Activated naive CD4-positive, alpha-beta T cell treated with anti-CD3 and anti-CD28 coated beads, Interleukin-2, amount 50 U/mL, for 24 hours (primary cell): ENCODE results near the gene NFATC2IP.
A peak's percentile ranks its signal among the peaks of the same experiment; 100 is the strongest.

Experiments
- H3K27ac Mint-ChIP-seq: one replicate; pipeline ENCODE4 v1.8.0; 2021; ENCODE audit warnings: mild to moderate bottlenecking, mixed read lengths
- H3K27me3 Mint-ChIP-seq: one replicate; pipeline ENCODE4 v1.8.0; 2021; ENCODE audit warnings: mixed read lengths
- H3K36me3 Mint-ChIP-seq: one replicate; pipeline ENCODE4 v1.8.0; 2021; ENCODE audit warnings: mixed read lengths
- H3K4me1 Mint-ChIP-seq: one replicate; pipeline ENCODE4 v1.8.0; 2021; ENCODE audit warnings: mixed read lengths
- H3K4me3 Mint-ChIP-seq: one replicate; pipeline ENCODE4 v1.8.0; 2021; ENCODE audit warnings: mild to moderate bottlenecking, mixed read lengths
- H3K9me3 Mint-ChIP-seq: one replicate; pipeline ENCODE4 v1.8.0; 2021; ENCODE audit warnings: mixed read lengths

The NFATC2IP gene

DNA sequence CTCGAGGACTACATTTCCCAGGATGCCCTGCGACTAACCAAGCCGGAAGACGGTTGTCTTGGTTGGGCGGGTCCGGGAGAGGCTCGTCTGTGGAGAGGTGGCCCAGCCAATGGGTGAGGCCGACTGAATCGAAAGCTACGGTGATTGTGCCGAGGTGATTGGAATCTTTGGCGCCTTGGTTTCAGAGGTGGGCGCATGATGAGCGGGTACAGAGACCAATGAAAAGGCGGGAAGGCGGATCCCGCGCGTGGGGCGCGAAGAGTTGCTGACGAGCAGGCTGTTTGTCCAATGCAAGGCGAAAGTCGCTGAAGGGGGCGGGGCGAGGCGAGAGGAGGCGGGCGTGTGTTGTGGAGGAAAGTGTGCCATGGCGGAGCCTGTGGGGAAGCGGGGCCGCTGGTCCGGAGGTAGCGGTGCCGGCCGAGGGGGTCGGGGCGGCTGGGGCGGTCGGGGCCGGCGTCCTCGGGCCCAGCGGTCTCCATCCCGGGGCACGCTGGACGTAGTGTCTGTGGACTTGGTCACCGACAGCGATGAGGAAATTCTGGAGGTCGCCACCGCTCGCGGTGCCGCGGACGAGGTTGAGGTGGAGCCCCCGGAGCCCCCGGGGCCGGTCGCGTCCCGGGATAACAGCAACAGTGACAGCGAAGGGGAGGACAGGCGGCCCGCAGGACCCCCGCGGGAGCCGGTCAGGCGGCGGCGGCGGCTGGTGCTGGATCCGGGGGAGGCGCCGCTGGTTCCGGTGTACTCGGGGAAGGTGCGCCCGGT, at the start of gene NFATC2IP:
TSS of gene NFATC2IP (plus strand) at position 290 of the 762 bp plus-strand sequence. CDS start at position 365, 75 bp downstream.
- no peaks in the 10 kb centered on the region for H3K36me3 Mint-ChIP-seq
- H3K4me3 Mint-ChIP-seq = peak within 1 kb of the TSS; percentile 92
- H3K27me3 Mint-ChIP-seq = no peaks in the 10 kb centered on the region
- H3K9me3 Mint-ChIP-seq = no peaks in the 10 kb centered on the region
- peaks cover 39% of the 10 kb centered on the region for H3K4me1 Mint-ChIP-seq
- peak within 1 kb of the TSS; percentile 90 for H3K27ac Mint-ChIP-seq

DNA sequence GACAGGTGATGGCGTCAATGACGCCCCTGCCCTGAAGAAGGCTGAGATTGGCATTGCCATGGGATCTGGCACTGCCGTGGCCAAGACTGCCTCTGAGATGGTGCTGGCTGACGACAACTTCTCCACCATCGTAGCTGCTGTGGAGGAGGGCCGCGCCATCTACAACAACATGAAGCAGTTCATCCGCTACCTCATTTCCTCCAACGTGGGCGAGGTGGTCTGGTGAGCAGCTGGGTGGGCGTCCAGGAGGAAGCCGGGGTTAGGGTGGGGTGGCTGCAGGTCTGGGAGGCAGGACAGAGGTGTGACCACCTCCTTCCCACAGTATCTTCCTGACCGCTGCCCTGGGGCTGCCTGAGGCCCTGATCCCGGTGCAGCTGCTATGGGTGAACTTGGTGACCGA, 48.9 kb upstream of the NFATC2IP start:
- H3K27me3 Mint-ChIP-seq = no peaks in the 10 kb centered on the region
- no peak overlapping the region for H3K4me3 Mint-ChIP-seq
- no peak overlapping the region for H3K27ac Mint-ChIP-seq
- no peaks in the 10 kb centered on the region for H3K4me1 Mint-ChIP-seq
- no peaks in the 10 kb centered on the region for H3K9me3 Mint-ChIP-seq
- no peaks in the 10 kb centered on the region for H3K36me3 Mint-ChIP-seq

DNA sequence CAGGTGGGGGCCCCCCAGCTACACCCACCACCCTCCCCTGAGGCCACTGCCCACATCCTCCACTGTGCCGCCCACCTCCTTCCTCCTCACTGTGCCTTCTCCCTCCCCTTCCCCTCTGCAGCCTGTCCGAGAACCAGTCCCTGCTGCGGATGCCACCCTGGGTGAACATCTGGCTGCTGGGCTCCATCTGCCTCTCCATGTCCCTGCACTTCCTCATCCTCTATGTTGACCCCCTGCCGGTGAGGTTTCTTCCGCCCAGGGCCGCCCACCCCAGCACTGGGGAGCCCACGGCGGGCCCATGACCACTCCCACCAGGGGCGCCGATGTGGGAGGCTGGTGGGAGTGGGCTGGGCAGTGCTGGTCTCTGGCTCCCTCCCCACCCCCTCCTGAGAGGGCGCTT, 47.8 kb upstream of the NFATC2IP start:
- H3K4me3 Mint-ChIP-seq = no peak overlapping the region
- H3K36me3 Mint-ChIP-seq = no peaks in the 10 kb centered on the region
- H3K27ac Mint-ChIP-seq = no peak overlapping the region
- no peaks in the 10 kb centered on the region for H3K4me1 Mint-ChIP-seq
- H3K9me3 Mint-ChIP-seq = no peaks in the 10 kb centered on the region
- no peaks in the 10 kb centered on the region for H3K27me3 Mint-ChIP-seq

DNA sequence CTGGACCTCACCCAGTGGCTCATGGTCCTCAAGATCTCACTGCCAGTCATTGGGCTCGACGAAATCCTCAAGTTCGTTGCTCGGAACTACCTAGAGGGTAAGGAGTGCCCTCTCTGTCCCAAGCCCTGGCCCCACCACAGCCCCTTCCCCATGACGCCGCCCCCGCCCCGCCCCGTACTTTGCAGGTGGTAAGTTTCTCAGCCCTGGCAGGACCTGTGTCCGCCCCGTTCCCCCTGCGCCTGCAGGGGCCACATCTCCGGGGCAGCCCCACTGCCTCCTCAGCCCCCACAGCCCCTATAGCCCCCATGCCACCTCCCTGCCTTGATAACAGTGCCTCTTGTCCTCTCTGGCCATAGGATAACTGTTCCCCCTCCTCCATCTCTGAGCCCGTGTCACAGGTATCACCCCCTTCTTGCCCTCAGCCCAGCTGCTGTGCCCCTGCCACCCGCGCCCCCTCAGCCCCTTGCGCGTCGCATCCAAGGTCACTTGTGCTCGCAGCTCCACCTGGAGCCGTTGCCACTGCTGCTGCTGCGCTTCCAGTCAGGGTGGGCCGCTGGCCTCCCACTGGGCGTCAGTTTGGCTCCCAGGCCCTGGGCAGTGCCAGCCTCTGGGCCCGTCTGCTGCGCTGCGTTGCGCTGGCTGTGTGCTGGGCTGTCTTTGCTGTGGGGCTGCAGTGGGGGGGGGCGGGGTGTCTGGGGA, 47.2 kb upstream of the NFATC2IP start:
- Mint-ChIP-seq H3K9me3 (no peaks in the 10 kb centered on the region), H3K27me3 (no peaks in the 10 kb centered on the region), H3K4me1 (no peaks in the 10 kb centered on the region)

DNA sequence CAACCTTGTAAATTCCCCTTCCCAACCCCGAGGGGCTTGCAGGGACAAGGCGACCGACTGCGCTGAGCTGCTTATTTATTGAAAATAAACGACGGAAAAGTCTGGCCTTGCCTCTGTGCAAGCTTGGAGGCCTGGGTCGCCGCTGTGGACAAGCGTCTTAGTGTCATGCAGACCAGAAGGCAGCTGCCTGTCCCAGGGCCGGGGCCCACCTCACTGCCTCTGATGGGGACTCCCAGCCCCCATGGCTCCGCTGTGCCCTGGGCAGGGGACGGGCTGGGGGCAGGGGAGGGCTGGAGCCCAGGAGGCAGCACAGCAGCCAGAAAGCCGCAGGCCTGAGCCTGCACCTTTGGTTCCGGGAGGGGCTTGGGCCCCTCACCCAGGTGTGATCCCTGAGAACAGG, 46.4 kb upstream of the NFATC2IP start:
- Mint-ChIP-seq H3K36me3 (no peaks in the 10 kb centered on the region), H3K27ac (no peak overlapping the region), H3K9me3 (no peaks in the 10 kb centered on the region), H3K4me3 (no peak overlapping the region), H3K4me1 (no peaks in the 10 kb centered on the region), H3K27me3 (no peaks in the 10 kb centered on the region)

More for the DNA sequence above, 47.2 kb upstream of the NFATC2IP start:
- Mint-ChIP-seq H3K4me3 (no peak overlapping the region), H3K27ac (no peak overlapping the region), H3K36me3 (no peaks in the 10 kb centered on the region)

DNA sequence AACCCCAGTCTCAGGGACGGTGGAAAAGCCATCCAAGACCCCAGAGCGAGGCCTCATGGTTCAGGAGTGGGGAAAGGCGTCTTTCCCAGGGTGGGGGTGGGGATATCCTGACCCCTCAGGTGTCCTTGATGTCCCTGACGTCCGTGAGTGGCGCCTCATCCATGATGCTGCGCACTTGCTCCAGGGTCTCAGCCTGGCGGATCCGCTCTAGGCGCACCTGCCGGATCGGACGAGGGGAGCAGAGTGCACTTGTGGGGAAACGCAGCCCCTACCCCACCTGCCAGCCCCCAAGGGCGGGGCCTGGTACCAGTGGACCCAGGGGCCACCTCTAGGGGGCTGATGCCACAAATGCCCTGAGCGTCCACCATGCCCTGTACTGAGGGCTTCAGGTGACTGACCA, 45.9 kb upstream of the NFATC2IP start:
- Mint-ChIP-seq H3K36me3 (no peaks in the 10 kb centered on the region), H3K4me1 (no peaks in the 10 kb centered on the region), H3K27ac (no peak overlapping the region), H3K4me3 (no peak overlapping the region), H3K27me3 (no peaks in the 10 kb centered on the region), H3K9me3 (no peaks in the 10 kb centered on the region)

DNA sequence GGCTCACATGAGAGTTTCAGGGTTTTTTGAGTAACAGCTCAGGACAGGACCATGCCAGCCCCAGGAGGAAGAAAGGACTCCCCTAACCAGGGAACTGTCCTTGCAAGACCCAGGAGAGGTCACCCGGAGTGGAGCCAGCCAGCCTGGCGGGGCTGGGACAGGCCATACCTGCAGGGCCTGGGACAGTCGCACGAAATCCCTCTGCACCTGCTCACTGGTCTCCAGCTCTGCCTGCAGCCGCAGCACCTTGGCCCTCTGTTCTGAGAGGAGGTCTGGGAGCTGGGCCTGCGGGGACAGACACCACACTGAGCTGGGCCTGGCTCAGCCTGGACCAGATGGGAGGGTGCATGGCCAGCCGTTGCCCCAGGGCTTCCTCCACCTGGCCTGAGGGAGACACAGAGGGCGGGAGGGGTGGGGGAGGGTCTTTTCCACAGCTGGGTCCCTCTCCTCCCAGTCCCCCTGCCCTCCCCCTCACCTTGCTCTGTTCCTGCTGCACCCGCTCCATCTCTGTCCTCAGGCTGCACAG, 45.4 kb upstream of the NFATC2IP start:
- Mint-ChIP-seq H3K9me3 (no peaks in the 10 kb centered on the region), H3K27me3 (no peaks in the 10 kb centered on the region), H3K36me3 (no peaks in the 10 kb centered on the region), H3K4me1 (no peaks in the 10 kb centered on the region), H3K4me3 (no peak overlapping the region), H3K27ac (no peak overlapping the region)

DNA sequence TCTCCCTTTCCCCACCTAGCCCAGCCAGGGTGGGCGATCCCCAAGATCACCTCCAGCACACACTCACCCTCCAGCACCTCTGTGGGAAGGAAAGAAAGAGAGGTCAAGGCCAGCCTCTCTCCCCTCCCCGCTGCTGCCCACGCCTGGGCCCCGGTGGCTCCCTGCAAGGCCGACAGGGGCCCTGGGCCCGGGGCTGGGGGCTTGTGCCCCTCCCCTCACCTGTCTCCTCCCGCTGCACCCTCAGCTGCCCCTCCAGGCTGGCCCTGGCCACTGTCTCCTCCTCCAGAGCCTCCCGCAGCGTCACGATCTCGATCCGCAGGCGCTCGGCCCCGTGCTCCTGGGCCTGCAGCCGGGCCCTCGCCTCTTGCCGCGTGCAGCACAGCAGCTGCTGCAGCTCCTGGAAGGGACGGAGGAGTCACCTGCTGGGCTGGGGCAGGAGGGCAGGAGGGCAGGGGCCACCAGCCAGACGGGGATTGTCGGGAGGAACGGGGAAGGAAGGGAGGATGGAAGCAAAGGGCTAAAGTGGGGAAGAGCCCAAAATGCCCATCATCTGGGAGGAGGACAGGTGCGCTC, 44.9 kb upstream of the NFATC2IP start:
- no peaks in the 10 kb centered on the region for H3K27me3 Mint-ChIP-seq
- H3K27ac Mint-ChIP-seq = no peak overlapping the region
- no peaks in the 10 kb centered on the region for H3K4me1 Mint-ChIP-seq
- H3K36me3 Mint-ChIP-seq = no peaks in the 10 kb centered on the region
- H3K4me3 Mint-ChIP-seq = no peak overlapping the region
- no peaks in the 10 kb centered on the region for H3K9me3 Mint-ChIP-seq

DNA sequence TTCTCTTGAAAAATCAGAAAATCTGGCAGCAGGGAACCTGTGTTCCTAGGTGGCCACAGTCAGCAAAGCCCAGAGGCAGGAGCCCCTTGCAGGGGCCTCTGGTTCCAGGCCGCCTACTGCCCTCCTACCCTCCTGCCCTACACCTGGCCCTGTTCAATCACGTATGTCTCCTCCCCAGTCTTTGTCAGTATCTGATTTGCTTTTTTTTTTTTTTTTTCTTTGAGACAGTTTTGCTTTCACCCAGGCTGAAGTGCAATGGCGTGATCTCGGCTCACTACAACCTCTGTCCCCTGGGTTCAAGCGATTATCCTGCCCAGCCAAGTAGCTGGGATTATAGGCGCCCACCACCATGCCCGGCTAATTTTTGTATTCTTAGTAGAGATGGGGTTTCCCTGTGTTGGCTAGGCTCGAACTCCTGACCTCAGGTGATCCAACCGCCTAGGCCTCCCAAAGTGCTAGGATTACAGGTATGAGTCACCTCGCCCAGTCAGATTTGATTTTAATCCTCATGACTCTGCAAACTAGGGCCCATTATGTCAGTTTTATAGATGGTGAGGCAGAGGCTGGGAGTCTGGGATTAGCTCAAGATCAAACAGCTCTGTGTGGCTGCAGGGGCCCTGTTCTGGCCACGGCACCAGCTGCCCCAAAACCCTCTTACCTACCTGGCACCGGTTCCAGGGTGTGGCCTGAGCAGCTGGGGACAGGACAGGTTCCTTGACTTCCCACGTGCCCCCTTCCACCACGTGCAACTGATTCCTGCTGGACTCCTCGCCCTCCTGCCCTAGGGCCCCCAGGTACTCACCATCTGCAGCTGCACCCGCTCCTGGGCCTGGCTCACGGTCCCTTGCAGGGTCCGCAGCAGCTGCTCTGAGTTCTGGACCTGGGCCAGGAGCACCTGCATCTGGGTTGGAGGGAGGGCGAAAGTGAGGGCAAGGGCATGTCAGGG, 40.4 kb upstream of the NFATC2IP start:
- no peaks in the 10 kb centered on the region for H3K27me3 Mint-ChIP-seq
- no peak overlapping the region for H3K27ac Mint-ChIP-seq
- peaks cover 10% of the 10 kb centered on the region for H3K36me3 Mint-ChIP-seq
- H3K4me3 Mint-ChIP-seq = no peak overlapping the region
- no peaks in the 10 kb centered on the region for H3K9me3 Mint-ChIP-seq
- H3K4me1 Mint-ChIP-seq = no peaks in the 10 kb centered on the region

DNA sequence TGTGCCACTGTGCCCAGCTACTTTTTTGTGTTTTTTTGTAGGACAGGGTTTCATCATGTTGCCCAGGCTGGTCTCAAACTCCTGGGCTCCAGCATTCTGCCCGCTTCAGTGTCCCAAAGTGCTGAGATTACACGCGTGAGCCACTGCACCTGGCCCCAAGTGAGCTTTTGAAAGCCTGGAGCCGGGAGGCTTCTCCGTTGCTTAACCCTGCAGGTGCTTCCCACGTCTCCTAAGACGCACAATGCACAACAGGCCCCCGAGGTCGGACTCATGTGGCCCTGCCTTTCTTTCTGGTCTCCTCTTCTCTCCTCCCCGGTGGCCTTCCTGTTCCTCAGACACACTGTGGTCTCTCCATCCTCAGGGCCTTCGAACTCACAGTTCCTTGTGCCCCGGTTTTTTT, 38.2 kb upstream of the NFATC2IP start:
- Mint-ChIP-seq H3K27ac (no peak overlapping the region), H3K9me3 (no peaks in the 10 kb centered on the region), H3K27me3 (no peaks in the 10 kb centered on the region), H3K4me3 (no peak overlapping the region), H3K36me3 (peaks cover 14% of the 10 kb centered on the region), H3K4me1 (no peaks in the 10 kb centered on the region)

DNA sequence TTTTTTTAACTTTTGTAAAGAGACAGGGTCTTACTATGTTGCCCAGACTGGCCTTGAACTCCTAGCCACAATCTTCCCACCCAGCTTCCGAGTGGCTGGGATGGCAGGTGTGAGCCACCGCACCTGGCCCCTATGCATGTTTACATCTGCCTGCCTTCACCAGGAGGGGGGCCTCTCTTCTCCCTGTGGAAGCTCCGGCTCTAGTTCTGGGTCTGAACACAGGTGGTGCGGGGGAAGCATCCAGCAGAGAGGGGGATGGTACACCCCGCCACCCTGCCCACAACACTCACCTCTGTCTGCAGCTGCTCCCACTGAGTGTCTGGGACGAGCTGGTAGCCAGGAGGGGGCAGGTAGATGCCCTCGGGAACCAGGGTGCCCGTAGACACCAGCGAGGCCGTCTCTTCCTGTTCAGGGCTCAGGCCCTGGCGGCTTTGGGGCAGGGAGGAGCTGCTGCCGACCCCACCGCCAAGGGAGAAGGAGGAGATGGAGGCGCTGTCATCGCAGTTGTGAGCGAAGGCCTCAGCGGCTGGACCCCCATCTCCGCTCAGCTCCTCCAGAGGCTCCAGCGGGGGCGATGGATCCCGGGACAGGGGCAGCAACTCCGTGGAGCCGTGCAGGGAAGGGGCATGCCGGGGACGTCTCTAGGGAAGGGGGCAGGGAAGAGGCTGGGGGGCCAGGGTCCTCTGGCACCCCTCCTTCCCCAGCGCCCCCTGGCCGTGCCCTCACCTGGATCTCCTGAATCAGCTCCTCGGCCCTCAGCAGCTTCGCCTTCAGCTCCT, 36.6 kb upstream of the NFATC2IP start:
- Mint-ChIP-seq H3K36me3 (peaks cover 14% of the 10 kb centered on the region), H3K27me3 (no peaks in the 10 kb centered on the region)

DNA sequence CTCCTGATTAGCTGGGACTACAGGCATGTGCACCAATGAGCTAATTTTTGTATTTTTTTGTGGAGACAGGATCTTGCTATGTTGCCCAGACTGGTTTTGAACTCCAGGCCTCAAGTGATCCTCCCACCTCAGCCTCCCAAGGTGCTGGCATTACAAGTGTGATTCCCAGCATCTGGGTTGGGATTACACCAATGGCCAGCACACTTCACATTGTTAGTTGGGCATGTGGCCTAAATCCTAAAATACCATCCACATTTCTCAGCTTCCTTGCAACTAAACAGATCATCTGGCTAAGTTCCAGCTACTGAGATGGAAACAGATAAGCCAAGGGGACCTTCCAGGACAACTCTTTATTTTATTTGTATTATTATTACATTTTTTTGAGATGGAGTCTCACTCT, 35.6 kb upstream of the NFATC2IP start:
- no peaks in the 10 kb centered on the region for H3K27me3 Mint-ChIP-seq
- no peaks in the 10 kb centered on the region for H3K9me3 Mint-ChIP-seq
- H3K36me3 Mint-ChIP-seq = peaks cover 14% of the 10 kb centered on the region
- no peak overlapping the region for H3K4me3 Mint-ChIP-seq
- H3K27ac Mint-ChIP-seq = no peak overlapping the region
- no peaks in the 10 kb centered on the region for H3K4me1 Mint-ChIP-seq

More for the DNA sequence above, 36.6 kb upstream of the NFATC2IP start:
- H3K9me3 Mint-ChIP-seq = no peaks in the 10 kb centered on the region
- no peak overlapping the region for H3K4me3 Mint-ChIP-seq
- no peak overlapping the region for H3K27ac Mint-ChIP-seq
- no peaks in the 10 kb centered on the region for H3K4me1 Mint-ChIP-seq

DNA sequence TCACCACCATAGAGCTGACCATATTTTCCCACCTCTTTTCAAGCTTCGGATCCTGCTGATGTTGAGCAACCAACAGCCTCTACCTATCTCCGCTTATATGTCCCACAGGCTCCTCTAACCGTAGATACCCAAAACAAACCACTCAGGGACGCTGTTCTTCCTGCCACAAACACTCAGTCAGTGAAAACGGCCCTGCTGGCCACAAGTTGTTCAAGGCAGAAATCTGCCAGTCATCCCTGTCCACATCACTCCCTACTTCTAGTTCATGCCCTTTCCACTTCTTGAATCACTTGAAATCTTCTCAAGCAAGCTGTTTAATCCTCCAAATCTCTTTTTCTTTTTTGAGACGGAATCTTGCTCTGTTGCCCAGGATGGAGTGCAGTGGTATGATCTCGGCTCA, 33.6 kb upstream of the NFATC2IP start:
- no peak overlapping the region for H3K4me3 Mint-ChIP-seq
- no peak overlapping the region for H3K27ac Mint-ChIP-seq
- H3K27me3 Mint-ChIP-seq = no peaks in the 10 kb centered on the region
- H3K36me3 Mint-ChIP-seq = peaks cover 19% of the 10 kb centered on the region
- no peaks in the 10 kb centered on the region for H3K4me1 Mint-ChIP-seq
- H3K9me3 Mint-ChIP-seq = no peaks in the 10 kb centered on the region

DNA sequence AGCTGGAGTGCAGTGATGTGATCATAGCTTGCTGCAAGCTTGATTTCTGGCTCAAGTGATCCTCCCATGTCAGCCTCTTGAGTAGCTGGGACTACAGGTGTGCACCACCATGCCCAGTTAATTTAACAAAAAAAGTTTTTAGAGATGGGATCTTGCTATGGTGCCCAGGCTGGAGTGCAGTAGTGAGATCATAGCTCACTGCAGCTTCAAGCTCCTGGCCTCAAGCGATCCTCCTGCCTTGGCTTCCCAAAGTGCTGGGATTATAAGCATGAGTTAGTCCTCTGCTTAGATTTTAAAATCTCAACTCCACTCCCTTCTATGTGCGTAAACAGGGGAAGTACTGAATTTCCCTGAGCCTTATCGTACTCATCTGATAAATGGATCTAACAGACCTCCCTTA, 32.0 kb upstream of the NFATC2IP start:
- Mint-ChIP-seq H3K36me3 (peaks cover 13% of the 10 kb centered on the region), H3K9me3 (no peaks in the 10 kb centered on the region), H3K27me3 (no peaks in the 10 kb centered on the region), H3K4me1 (peaks cover 4% of the 10 kb centered on the region), H3K4me3 (no peak overlapping the region), H3K27ac (no peak overlapping the region)

DNA sequence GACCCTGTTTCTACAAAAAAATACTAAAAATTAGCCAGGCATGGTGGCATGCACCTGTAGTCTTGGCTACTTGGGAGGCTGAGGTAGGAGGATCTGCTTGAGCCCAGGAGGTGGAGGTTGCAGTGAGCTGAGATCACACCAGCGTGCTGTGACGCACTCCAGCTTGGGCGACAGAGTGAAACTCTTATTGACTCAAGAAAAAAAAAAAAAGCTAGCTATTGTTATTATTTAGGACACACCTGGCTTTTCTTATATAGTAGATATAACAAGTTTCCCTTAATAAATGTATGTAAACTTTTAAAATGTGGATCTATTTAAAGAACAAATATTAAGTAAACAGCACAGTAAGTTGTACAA, 27.5 kb upstream of the NFATC2IP start:
- peak overlapping the region; percentile 18 for H3K27ac Mint-ChIP-seq
- H3K4me3 Mint-ChIP-seq = peak overlapping the region; percentile 42
- H3K27me3 Mint-ChIP-seq = no peaks in the 10 kb centered on the region
- H3K36me3 Mint-ChIP-seq = peaks cover 4% of the 10 kb centered on the region
- peaks cover 15% of the 10 kb centered on the region for H3K4me1 Mint-ChIP-seq
- no peaks in the 10 kb centered on the region for H3K9me3 Mint-ChIP-seq
